HG03565 (cell line): ENCODE measurements around the gene SLC26A8.
"Not testable (repeated sequence)": the region's sequence is repeated elsewhere in the genome, so short reads cannot be mapped to it uniquely, and the experiment has no call there.

Source experiments
- ATAC-seq: cut with Tn5 transposase; IDR thresholded peaks from one replicate; pipeline ENCODE4 v1.9.1; 2021; ENCODE audit warnings: mild to moderate bottlenecking, moderate library complexity; ENCODE audit not compliant: unreplicated experiment

The SLC26A8 gene

GRCh38 chr6:35948725-35949124 is 75.7 kb downstream of the SLC26A8 start:
- ATAC-seq = no peak

GRCh38 chr6:35945650-35946025 is 78.8 kb downstream of the SLC26A8 start:
- ATAC-seq = no peak

- ATAC-seq = no peak
Observed at GRCh38 chr6:35943390-35943789, 81.1 kb downstream of the SLC26A8 start.

DNA sequence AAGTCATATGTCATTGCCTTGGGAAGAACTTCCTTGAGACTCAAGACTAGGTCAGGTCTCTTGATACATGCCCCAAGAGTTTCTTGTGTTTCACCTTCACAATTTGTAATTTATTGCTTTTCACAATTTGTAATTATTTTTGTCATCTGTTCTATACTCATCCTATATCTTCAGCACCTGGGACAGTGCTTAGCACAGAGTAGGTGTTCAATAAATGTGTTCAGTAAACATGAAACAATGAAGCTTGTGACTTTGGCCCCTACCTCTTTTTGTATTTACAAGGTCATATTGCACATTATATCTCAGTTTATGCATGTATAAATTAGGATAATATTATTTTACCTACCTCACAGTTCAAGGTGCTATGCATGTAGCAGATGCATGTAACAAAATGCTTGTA is 82.1 kb downstream of the SLC26A8 start:
- ATAC-seq = no peak

GRCh38 chr6:35941170-35941569 is 83.3 kb downstream of the SLC26A8 start:
- not testable (repeated sequence) for ATAC-seq

- ATAC-seq = not testable (repeated sequence)
Observed at GRCh38 chr6:35940014-35940413, 84.4 kb downstream of the SLC26A8 start.

GRCh38 chr6:35939259-35939658 is 85.2 kb downstream of the SLC26A8 start:
- ATAC-seq = not testable (repeated sequence)

GRCh38 chr6:35936681-35937359 is 87.6 kb downstream of the SLC26A8 start:
- ATAC-seq = no peak

- ATAC-seq = no peak
Observed at GRCh38 chr6:35935469-35935868, 89.0 kb downstream of the SLC26A8 start.

DNA sequence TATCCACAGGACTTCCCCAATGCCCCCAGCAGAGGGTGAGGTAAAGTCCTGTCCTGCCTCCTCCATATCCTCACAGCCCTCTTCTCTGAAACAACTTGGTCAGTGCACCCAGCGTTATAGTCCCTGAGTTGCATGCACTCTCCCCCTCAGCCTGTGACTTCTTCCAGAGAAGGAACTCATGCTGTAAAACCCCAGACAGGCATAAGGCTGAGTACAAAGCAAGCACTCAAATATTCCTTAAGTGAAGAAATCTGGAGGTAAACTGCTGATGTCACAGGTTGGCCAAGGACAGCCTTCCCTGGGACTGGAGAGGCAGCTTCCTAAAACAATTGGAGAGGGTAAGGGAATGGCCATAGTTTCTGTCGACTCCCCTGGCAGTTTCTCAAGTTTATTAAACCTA is 90.6 kb downstream of the SLC26A8 start:
- no peak for ATAC-seq

GRCh38 chr6:35931873-35932272 is 92.6 kb downstream of the SLC26A8 start:
- not testable (repeated sequence) for ATAC-seq

GRCh38 chr6:35931120-35931561 is 93.3 kb downstream of the SLC26A8 start:
- ATAC-seq = no peak

DNA sequence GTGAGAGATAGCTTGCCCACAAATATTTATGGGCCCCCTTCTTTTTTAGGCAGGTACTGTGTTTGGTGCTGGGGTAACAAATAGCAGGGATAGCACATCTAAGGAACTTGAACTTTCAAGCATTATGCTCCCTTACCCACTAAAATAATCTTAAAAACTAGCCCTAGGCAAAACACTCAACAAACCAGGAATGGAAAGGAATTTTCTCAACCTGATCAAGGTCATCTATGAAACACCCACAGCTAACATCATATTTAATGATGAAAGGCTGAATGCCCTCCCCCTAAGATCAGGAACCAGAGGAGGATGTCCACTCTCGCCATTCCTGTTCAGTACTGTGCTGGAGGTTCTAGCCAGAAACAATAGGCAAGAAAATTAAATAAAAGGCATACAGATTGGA is 94.8 kb downstream of the SLC26A8 start:
- ATAC-seq = no peak

- ATAC-seq = no peak
Observed at GRCh38 chr6:35926509-35927215, 97.8 kb downstream of the SLC26A8 start.

GRCh38 chr6:35925961-35926360 is 98.5 kb downstream of the SLC26A8 start:
- no peak for ATAC-seq

- no peak for ATAC-seq
Observed at GRCh38 chr6:35924146-35924545, 100.3 kb downstream of the SLC26A8 start.

GRCh38 chr6:35922139-35922554 is 102.3 kb downstream of the SLC26A8 start:
- no peak for ATAC-seq

DNA sequence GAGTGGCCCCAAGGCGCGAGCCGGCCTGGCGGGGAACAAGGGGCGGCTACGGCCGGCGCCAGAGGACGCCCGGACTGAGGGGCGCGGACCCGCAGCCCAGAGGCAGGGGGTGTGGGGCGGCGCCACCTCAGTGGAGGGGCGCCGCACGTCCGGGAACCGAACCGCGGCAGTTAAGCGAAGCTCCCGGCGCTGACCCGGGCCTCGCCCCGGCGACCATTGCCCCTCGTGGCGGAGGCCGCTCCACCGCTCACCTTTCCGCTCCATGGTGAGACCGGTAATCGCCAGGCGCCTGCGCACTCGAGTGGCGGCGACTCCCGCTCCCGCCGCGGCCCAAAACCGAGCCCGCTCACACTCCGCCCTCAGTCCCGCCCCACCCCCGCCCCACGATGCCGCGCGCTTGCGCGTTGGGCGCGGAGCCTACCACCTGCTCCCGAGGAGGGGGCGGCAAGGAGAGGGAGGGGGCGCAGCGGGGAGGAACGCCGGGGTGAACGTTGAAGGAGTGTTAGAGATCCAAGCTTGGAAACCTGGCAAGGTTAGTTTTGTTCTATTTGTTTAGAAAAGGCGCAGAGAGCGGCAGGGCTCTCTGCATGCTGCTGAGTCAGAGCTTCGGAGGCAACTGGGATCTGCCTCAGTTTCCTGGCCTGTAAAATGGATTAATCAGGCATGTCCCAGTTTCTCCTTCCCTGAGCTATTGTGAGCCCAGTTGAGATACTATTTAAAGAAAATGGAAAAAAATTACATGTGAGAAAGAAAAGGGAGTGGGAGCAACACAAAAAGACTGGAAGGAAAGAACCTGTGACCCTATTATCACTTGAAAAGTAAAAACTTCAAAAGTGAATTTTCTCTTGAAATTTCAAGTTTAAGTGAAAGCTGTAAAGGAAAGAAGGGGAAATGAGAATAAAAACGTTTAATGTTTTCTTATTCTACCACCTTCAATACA is 103.4 kb downstream of the SLC26A8 start, which contains the start of gene SRPK1:
Gene SRPK1, minus strand, starts transcription at position 306 of the 940 bp plus-strand sequence. Its CDS starts 42 bp downstream, at position 264.
- peak; percentile 53 for ATAC-seq

GRCh38 chr6:35919827-35920751 is 104.4 kb downstream of the SLC26A8 start:
- ATAC-seq = peak; percentile 18
